ENCODE results near the gene S100A14.
"Not testable (repeated sequence)": the region's sequence is repeated elsewhere in the genome, so short reads cannot be mapped to it uniquely, and the experiment has no call there.

The S100A14 gene

GRCh38 chr1:153586347-153586746 lies 29.8 kb downstream of the S100A14 start:
- no peak for DNase-seq (ENCODE audit: low read depth)

DNA sequence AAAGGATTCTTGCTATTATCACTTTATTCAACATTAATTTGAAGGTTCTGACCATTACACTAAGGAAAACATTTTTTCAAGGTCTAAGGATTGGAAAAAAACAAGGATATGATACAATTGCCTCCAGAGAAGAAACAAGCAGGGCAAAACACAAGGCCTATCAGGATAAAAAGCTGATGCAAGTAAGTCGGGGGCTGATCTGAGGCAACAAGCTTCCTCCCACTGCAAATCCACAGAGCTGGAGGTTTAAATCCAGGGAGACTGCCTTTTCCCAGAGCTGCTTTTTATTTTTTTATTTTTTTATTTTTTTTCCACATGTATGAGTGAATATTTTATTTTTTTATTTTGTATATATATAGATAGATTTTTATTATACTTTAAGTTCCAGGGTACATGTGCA lies 31.1 kb downstream of the S100A14 start:
- DNase-seq (ENCODE audit: low read depth) = no peak

DNA sequence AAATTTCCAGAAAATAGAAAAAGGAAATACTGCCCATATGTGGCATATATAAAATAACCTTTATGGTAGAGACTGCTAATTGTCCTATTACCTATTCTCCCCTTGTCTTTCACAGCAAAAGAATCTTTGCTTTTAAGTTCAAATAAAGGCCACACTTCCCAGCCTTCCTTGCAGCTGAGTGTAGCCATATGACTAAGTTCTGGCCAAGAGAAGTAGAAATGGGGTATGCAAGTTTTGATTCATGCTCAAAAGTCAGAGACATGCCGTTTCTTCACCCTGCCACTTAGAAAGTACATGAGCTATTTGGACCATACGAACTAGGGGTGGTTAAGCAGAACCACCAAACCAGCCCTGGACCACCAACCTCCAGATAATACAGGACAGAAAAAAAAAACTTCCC lies 32.1 kb downstream of the S100A14 start:
- DNase-seq (ENCODE audit: low read depth) = no peak

- not testable (repeated sequence) for DNase-seq (ENCODE audit: low read depth)
Observed at GRCh38 chr1:153583514-153583913, 32.6 kb downstream of the S100A14 start.

- DNase-seq (ENCODE audit: low read depth) = not testable (repeated sequence)
Observed at GRCh38 chr1:153582836-153583235, 33.3 kb downstream of the S100A14 start.

DNA sequence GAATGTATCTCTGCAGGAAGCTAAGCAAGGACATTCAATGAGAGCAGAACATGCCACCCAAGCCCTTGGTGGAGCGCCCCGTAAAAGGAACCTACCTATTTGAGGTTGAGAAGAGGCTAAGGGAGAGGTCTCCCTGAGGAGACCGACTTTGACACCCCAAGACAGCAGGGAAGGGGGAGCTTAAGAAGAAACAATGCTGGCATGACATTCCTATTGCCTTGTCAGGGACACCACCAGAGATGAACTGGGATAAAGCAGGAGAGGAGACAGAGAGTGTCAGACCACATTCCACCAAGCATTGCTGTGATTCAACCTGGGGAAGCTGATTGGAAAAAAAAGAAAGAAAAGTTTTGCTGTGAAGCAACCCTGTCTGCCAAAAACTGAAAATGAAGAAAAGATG lies 37.2 kb downstream of the S100A14 start:
- DNase-seq (ENCODE audit: low read depth) = no peak

DNA sequence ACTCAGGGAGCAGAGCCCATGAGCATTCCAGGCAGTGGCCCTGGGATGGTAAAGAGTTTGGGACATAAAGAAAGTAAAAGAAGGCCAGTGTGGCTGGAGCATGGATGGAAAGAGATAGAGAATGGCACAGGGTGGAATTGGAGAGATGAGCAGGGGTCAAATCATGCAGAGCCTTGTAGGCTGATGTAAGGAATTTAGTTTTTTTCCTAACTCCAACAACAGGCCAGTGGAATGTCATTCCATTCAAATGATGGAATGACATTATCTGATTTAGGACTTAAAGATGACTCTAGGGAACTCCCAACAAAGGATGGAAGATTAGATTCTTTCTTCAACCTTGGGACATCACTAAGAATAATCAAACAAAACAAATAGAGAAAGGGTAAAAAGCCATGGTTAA lies 37.6 kb downstream of the S100A14 start:
- DNase-seq (ENCODE audit: low read depth) = no peak

GRCh38 chr1:153577624-153578051 lies 38.5 kb downstream of the S100A14 start:
- no peak for DNase-seq (ENCODE audit: low read depth)

- no peak for DNase-seq (ENCODE audit: low read depth)
Observed at GRCh38 chr1:153577138-153577537, 39.0 kb downstream of the S100A14 start.

DNA sequence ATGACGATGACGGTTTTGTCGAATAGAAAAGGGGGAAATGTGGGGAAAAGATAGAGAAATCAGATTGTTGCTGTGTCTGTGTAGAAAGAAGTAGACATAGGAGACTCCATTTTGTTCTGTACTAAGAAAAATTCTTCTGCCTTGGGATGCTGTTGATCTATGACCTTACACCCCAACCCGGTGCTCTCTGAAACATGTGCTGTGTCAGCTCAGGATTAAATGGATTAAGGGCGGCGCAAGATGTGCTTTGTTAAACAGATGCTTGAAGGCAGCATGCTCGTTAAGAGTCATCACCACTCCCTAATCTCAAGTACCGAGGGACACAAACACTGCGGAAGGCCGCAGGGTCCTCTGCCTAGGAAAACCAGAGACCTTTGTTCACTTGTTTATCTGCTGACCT lies 40.6 kb downstream of the S100A14 start:
- DNase-seq (ENCODE audit: low read depth) = not testable (repeated sequence)

DNA sequence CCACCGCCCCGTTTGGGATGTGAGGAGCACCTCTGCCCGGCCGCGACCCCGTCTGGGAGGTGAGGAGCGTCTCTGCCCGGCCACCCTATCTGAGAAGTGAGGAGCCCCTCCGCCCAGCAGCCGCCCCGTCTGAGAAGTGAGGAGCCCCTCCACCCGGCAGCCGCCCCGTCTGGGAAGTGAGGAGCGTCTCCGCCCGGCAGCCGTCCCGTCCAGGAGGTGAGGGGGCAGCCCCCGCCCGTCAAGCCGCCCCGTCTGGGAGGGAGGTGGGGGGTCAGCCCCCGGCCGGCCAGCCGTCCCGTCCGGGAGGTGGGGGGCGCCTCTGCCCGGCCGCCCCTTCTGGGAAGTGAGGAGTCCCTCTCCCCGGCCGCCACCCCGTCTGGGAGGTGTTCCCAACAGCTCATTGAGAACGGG lies 41.0 kb downstream of the S100A14 start:
- not testable (repeated sequence) for DNase-seq (ENCODE audit: low read depth)

GRCh38 chr1:153573351-153573750 lies 42.8 kb downstream of the S100A14 start:
- no peak for DNase-seq (ENCODE audit: low read depth)

DNA sequence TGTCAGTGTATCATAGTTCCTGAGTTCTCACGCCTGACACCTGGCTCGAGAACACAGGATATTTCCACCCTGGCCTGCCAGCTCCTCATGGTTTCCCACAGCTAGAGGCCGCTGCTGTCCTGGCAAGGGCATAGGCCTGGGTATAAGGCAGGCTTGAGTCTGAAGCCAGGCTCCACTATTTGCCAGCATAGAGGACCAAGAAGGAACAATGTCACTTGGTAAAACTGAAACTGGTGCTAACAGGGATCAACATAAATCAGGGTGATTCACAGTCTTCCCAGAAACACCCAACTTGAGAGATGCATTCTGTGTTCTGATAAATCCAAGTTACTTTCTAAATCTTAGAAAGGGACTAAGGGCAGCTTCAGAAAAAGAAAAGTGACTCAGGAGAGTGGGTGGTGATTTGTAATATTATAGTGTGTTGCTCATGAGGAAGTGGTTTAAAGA lies 43.5 kb downstream of the S100A14 start:
- DNase-seq (ENCODE audit: low read depth) = no peak

DNA sequence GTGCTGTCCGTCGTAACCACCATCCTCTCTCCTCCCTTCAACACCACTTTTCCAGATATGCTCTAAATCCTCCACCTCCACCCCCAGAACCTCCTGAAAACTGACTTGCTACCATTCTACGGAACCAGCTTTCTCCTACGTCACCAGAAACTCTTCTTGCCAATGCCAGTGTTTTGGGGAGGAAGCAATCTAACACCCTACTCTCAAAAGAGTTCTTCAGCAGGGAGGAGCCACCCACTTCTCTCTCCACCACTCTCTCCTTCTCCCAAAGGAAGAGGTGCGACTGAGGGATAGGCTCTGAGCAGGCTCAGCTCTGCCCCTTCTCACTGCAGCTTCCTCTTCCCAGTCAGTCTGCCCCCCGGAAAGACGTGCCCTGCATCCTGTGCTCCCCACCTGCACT lies 44.4 kb downstream of the S100A14 start:
- no peak for DNase-seq (ENCODE audit: low read depth)

- DNase-seq (ENCODE audit: low read depth) = no peak
Observed at GRCh38 chr1:153570874-153571273, 45.3 kb downstream of the S100A14 start.

- DNase-seq (ENCODE audit: low read depth) = no peak
Observed at GRCh38 chr1:153569465-153569864, 46.7 kb downstream of the S100A14 start.

- DNase-seq (ENCODE audit: low read depth) = peak; percentile 66
Observed at GRCh38 chr1:153568367-153569099, 47.6 kb downstream of the S100A14 start.

DNA sequence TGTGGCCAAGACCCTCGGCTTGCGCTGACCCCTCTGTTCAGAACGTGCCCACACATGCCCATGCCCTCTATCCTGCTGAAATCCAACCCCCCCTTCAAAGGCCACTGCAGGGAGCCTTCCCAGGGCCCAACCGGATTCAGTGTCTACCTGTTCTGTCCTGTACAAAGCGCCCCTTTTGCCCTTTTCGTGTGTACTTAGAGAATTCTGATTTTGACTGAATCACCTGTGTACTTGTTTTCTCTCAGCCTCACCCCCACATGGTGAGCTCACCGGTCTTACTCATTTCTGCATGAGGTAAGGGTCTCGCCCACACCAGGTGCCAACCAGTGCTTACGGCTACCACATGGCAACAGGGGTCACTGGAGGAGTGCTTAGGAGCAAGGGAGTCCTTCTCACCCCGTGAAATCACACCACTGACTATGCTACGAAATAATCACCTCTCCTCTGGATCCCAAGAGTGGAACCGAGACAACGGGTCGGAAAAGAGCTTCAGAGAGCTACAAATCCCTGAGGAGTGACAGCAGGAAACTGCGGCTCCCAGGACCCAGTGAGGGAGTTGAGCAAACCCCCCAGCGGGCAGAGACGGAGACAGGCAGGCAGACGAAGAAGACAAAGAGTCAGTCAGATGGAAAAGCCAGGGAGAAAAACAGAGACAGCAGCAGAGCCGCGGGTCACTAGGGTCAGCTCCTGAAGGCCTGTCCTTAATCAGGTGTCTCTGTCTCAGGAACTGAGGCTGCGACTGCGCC lies 48.3 kb downstream of the S100A14 start:
- DNase-seq (ENCODE audit: low read depth) = no peak

- peak; percentile 51 for DNase-seq (ENCODE audit: low read depth)
Observed at GRCh38 chr1:153566414-153567371, 49.4 kb downstream of the S100A14 start.

GRCh38 chr1:153565529-153566374 lies 50.4 kb downstream of the S100A14 start, which contains the start of gene S100A2:
TSS of gene S100A2 (minus strand) at chr1:153565844. CDS start at chr1:153563877, 1,967 bp downstream.
- DNase-seq (ENCODE audit: low read depth) = no peak

Data from stimulated activated CD8-positive, alpha-beta memory T cell treated with anti-CD3 and anti-CD28 coated beads, Interleukin-15, amount 100 ng/mL, for 24 hours (primary cell).